Natural killer cell (primary cell): Measurements from ENCODE around the gene SLC25A33. TPM values are rescaled to one million over a fixed set of nuclear protein-coding genes. Genes with fewer than 3 reads are reported as not detected.
A peak's percentile ranks its signal among the peaks of the same experiment; 100 is the strongest.

ENCODE experiments used
- ATAC-seq, 3 donors: fragments of 150-1000 bp in 2 of 3; fragments of 200-7000 bp in 1 of 3; cut with Tn5 transposase; 1 replicate in 1 of 3; 2 replicates in 2 of 3; pipeline ENCODE4 v1.10.0; 2021; ENCODE audit warnings: mild to moderate bottlenecking in 2 of 3, moderate library complexity in 2 of 3
- DNase-seq, 2 donors: peaks; one replicate each; pipeline versions ENCODE4 v3.0.0 to v3.0.0-alpha.2; 2013 to 2021; ENCODE audit warnings: mixed read lengths in 1 of 2
- H3K27ac ChIP-seq: one replicate; pipeline ENCODE4 v1.5.1; 2013; ENCODE audit warnings: mild to moderate bottlenecking, low read length
- H3K27me3 ChIP-seq: one replicate; pipeline ENCODE4 v1.6.1; 2013; ENCODE audit warnings: low read length; ENCODE audit not compliant: control insufficient read depth, insufficient read depth
- H3K36me3 ChIP-seq: one replicate; pipeline ENCODE4 v1.6.1; 2013; ENCODE audit warnings: low read length; ENCODE audit not compliant: control insufficient read depth, insufficient read depth
- H3K4me1 ChIP-seq: one replicate; pipeline ENCODE4 v1.6.1; 2013; ENCODE audit warnings: low read length; ENCODE audit not compliant: control insufficient read depth, insufficient read depth
- H3K4me3 ChIP-seq: one replicate; pipeline ENCODE4 v1.5.1; 2013; ENCODE audit warnings: low read length
- H3K9me3 ChIP-seq: one replicate; pipeline ENCODE4 v1.6.1; 2013; ENCODE audit warnings: low read length; ENCODE audit not compliant: control insufficient read depth, insufficient read depth
- H3K27ac Mint-ChIP-seq, 2 donors: one replicate each; pipeline ENCODE4 v1.8.0; 2022; ENCODE audit warnings: mild to moderate bottlenecking in 2 of 2, mixed read lengths in 2 of 2, moderate library complexity in 1 of 2
- H3K27me3 Mint-ChIP-seq, 2 donors: one replicate each; pipeline ENCODE4 v1.8.0; 2022; ENCODE audit warnings: low read depth in 2 of 2, mixed read lengths in 2 of 2
- H3K36me3 Mint-ChIP-seq: one replicate; pipeline ENCODE4 v1.8.0; 2022; ENCODE audit warnings: mixed read lengths
- H3K4me1 Mint-ChIP-seq, 2 donors: one replicate each; pipeline ENCODE4 v1.8.0; 2022; ENCODE audit warnings: mixed read lengths in 2 of 2
- H3K4me3 Mint-ChIP-seq: one replicate; pipeline ENCODE4 v1.8.0; 2022; ENCODE audit warnings: mild to moderate bottlenecking, moderate library complexity, mixed read lengths
- H3K9me3 Mint-ChIP-seq, 2 donors: one replicate each; pipeline ENCODE4 v1.8.0; 2022; ENCODE audit warnings: mixed read lengths in 2 of 2
- CTCF ChIP-seq: fragments of 200-600 bp; IDR thresholded peaks from one replicate; pipeline ENCODE4 v1.8.0; 2022; ENCODE audit warnings: antibody characterized with exemption
- WGBS: methylation state at CpG from one replicate; pipeline ENCODE4 v1.1.7; 2013; ENCODE audit warnings: missing lambda C conversion rate; ENCODE audit not compliant: insufficient coverage; 5-methylcytosine and 5-hydroxymethylcytosine counted together
- intact Hi-C: fragments of 100-400 bp; cut with micrococcal nuclease; formaldehyde crosslinking; loops from one replicate; pipeline ENCODE4 v1.14.2; 2022
- total RNA-seq, 4 donors: library from RNA; stranded (reverse); fragments of 120-200 nt in 1 of 4; gene quantifications; one replicate each; pipeline versions ENCODE4 v1.2.3 to v1.2.4, GENCODE V29; 2013 to 2022

The SLC25A33 gene
- total RNA-seq, 3 donors from 2014 or later (not counting 1 experiment from before 2014, with no cell fraction given): 7.0 to 9.0 (median 7.6) TPM

GRCh38 chr1:9534953-9535352 is 4.3 kb upstream of the SLC25A33 start:
- no peak overlapping the region for H3K27ac ChIP-seq
- ATAC-seq: no peak
- peaks cover 7% of the 10 kb centered on the region for H3K4me1 ChIP-seq
- no peaks in the 10 kb centered on the region for H3K36me3 ChIP-seq
- DNase-seq: no peak
- WGBS: 93% methylated on average over 7 of the region's 10 CpGs
- no peak overlapping the region for H3K27ac Mint-ChIP-seq
- H3K4me3 ChIP-seq: no peak overlapping the region
- H3K9me3 ChIP-seq: no peaks in the 10 kb centered on the region
- no peak for TF ChIP-seq CTCF
- no peaks in the 10 kb centered on the region for H3K36me3 Mint-ChIP-seq
- no peaks in the 10 kb centered on the region for H3K27me3 ChIP-seq
- H3K4me1 Mint-ChIP-seq: peaks cover under 1 to 13% of the 10 kb centered on the region in 2 donors
- no peaks in the 10 kb centered on the region for H3K27me3 Mint-ChIP-seq
- intact Hi-C loops: no loop called here
- no peaks in the 10 kb centered on the region for H3K9me3 Mint-ChIP-seq
- H3K4me3 Mint-ChIP-seq: no peak overlapping the region

- no peak overlapping the region for H3K4me3 ChIP-seq
- Mint-ChIP-seq H3K36me3 (no peaks in the 10 kb centered on the region), H3K9me3 (no peaks in the 10 kb centered on the region), H3K4me3 (no peak overlapping the region), H3K4me1 (peaks cover 7 to 21% of the 10 kb centered on the region in 2 donors), H3K27me3 (no peaks in the 10 kb centered on the region), H3K27ac (no peak overlapping the region)
- no peaks in the 10 kb centered on the region for H3K9me3 ChIP-seq
- H3K36me3 ChIP-seq: no peaks in the 10 kb centered on the region
- TF ChIP-seq CTCF: no peak
- intact Hi-C loops: no loop called here
- no CpG with 5 or more reads among the region's 1 CpG for WGBS
- ATAC-seq (no peak), DNase-seq (no peak)
- H3K4me1 ChIP-seq: peaks cover 14% of the 10 kb centered on the region
- no peaks in the 10 kb centered on the region for H3K27me3 ChIP-seq
- H3K27ac ChIP-seq: no peak overlapping the region
Measured at GRCh38 chr1:9536301-9536700, 3.0 kb upstream of the SLC25A33 start.

GRCh38 chr1:9537863-9538668 is 1.2 kb upstream of the SLC25A33 start:
- H3K4me3 ChIP-seq: no peak overlapping the region
- ATAC-seq (no peak), DNase-seq (peak in 1 of 2 donors; percentile 13)
- no peak for TF ChIP-seq CTCF
- Mint-ChIP-seq H3K27ac (peak overlapping the region; percentile 87 to 91), H3K9me3 (no peaks in the 10 kb centered on the region), H3K27me3 (no peaks in the 10 kb centered on the region), H3K4me1 (peaks cover 12 to 27% of the 10 kb centered on the region in 2 donors), H3K36me3 (no peaks in the 10 kb centered on the region), H3K4me3 (peak overlapping the region; percentile 82)
- no peaks in the 10 kb centered on the region for H3K36me3 ChIP-seq
- H3K9me3 ChIP-seq: no peaks in the 10 kb centered on the region
- intact Hi-C loops: no loop called here
- H3K4me1 ChIP-seq: peaks cover 14% of the 10 kb centered on the region
- 96% methylated on average over 6 of the region's 7 CpGs for WGBS
- H3K27me3 ChIP-seq: no peaks in the 10 kb centered on the region
- no peak overlapping the region for H3K27ac ChIP-seq
